Activated CD4-positive, alpha-beta T cell treated with anti-CD3 and anti-CD28 coated beads, Interleukin-2, amount 50 U/mL, for 48 hours (primary cell): ENCODE results near the gene CACNB4.
"Not testable (repeated sequence)": the region's sequence is repeated elsewhere in the genome, so short reads cannot be mapped to it uniquely, and the experiment has no call there.

Experiments used
- DNase-seq, 2 experiments: peaks; one replicate each; pipeline ENCODE4 v3.0.0-alpha.2; 2020

The CACNB4 gene

DNA sequence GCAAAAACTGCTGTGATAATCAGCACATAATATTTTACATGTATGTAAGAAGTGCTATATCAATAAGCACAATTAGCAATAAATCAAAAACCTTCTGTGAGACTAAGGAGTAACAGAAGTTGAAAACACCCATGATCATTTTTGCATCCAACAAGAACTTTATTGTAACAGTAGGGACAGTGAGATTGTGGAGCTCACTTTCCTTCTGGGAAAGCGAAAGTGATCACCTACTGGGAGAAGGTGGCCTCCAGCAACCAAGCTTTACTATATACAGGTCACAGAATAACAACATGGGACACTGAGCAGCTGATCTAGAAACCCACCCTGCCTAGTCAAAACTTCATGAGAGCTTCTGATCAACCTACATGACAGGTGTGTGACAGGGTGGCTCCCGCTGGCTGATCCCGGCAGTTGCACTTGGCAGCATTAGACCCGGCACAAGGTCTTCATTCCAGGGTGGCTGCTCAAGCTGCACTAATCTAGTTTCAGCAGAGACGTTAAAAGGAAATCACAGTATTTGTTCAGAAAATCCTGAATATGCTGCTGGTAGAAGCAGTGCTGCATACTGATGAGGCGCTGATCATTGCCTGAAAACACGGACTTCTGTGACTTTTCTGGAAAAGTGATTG, 207.2 kb downstream of the CACNB4 start:
- DNase-seq = no peak

DNA sequence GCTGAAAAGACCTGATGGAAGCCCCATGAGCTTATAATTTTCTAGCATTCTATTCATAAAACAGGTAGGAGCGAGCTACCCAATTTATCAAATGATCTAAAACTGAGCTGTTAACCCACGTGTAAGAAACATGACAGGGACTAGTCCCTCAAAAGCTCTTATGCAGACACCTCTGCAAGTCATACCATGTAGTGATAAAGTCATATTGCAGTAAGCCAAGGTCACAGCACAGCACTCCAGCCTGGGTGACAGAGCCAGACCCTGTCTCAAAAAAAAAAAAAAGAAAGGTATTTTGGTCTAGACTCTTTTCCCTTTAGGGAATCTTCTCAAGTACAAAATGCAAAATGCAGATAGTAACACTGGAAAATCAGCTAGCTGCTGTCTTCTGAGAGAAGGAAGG, 211.7 kb downstream of the CACNB4 start:
- no peak for DNase-seq

DNA sequence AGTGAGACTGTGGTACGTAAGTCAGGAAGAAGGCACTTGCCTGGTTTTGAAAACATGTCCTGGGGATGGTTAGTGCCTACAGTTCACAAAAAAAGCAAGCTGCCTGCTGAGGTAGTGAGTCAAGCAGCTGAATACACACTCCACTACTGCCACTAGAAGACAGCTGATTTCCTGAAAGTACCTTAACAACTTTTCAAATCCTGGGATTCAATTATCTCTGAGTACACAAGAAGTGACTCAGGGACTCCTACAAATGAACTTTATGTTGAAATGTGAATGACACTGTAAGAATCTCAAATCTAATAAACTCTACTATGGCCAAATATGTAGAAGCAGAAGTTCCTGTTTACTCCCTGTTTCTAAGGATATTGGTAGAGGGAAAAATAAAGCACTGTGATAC, 212.6 kb downstream of the CACNB4 start:
- DNase-seq = no peak

DNA sequence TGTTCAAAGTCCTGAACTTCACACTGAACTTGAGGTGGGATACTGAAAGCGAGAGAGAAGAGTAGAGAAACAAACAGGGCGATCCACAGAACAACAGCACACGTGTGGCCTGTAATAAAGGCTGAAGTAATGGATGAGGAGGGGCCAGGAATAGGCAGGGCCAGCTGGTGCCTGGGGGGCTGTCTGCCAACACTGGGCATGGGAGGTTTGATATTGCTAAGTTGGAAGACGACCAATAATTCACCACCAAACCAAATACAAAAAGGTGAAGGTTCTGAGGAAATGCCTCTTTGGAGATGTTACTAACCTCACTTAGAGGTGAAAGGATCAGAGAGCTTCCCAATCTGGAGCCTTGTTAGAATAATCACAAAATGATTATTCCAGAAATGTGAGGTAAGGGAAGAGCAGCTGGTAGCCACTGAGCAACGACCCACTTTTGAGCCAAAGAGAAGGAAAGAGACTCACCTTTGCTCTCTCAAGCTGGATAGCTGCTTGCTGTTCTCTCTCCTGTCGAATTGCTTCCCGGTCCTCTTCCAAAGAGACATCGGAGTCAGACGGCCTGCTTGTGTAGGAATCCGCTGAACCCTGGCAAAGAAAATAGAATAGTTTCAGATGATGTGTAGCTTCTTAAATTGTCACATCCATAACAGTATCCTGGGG, 215.9 kb downstream of the CACNB4 start:
- no peak for DNase-seq

DNA sequence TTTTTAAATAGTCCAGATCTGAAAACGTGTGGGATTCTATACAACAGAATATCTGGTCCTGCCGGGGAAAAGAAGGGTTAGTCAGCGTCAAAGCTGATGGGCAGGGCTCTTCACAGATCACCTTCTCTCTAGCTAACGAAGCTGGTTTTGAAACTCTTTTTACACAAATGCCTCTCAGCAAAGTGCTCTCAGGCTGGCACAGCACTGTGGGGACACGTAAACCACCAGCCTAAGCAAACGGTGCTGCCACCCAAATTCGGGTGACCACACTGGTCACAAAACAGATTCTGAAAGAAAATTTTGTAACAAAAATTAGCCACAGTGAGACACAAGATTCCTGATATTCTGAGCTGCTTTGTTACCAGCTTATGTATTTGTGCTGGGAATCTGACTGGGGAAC, 217.5 kb downstream of the CACNB4 start:
- DNase-seq = no peak

DNA sequence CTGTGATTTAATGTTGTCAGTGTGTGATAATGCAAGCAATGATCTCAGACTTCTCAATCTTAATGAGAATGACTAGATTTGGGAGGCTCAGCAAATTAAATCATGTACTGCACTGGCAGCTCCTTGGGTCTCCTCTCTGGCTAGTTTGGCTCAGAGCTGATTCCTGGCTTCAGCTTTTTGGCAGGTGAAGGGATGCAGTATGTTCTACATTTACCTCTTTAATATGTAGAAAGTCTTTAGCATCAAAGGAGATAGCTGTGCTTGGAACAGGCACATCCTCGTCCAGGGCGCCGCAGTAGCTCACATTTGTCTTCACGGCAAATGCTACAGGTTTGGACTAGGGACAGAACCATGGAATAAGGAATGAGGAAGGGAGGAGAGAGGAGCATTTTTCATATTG, 218.3 kb downstream of the CACNB4 start:
- no peak for DNase-seq

DNA sequence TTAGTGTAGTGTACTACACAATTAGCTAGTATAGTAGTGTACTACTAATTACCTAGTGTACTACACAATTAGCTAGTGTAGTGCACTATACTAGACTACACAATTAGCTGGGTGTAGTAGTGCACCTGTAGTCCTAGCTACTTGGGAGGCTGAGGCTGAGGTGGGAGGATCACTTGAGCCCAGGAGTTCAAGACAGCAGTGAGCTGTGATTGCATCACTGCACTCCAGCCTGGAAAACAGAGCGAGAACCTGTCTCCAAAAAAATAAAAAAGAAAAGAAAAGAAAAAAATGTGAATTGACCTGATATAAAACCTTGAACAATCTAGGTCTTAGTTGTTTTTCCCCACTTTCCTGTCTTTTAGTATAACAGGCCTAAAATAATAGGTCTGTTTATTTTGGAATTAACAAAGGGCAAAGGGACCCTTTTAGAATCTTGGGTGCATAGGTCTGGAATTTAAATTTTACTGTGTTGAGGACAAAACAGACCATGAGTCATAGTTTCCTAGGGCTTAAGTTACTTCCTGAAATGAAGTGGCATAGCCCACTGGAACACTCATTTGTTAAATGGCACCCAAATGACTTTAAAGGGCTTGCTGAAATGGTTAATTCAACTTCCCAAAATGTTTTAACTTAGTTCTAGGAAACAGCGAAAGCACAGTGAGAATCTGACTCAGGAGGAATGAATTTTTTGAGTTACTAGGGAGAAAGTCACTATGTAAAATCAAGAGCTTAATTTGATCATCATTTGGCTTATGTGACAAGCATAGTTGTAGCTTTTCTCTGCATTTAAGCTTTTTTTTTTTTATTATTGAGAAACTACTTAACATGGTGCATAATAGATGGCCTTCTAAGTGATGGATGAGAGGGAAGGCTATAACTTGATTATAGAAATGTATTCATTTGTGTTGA, 219.9 kb downstream of the CACNB4 start:
- no peak for DNase-seq

DNA sequence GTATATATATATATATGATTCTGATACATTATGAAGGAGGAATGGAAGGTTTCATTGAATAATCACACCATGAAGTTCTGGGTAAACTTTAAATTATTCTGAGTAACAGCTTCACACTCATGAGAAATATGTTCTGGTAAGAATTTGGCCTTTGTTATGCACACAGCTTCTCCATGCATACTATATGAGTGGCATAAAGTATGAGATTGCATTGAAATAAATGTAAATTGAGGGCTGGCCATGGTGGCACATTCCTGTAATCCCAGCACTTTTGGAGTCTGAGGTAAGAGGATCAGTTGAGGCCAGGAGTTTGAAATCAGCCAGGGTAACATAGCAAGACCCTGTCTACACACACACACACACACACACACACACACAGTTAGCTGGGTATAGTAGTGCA, 220.6 kb downstream of the CACNB4 start:
- no peak for DNase-seq

DNA sequence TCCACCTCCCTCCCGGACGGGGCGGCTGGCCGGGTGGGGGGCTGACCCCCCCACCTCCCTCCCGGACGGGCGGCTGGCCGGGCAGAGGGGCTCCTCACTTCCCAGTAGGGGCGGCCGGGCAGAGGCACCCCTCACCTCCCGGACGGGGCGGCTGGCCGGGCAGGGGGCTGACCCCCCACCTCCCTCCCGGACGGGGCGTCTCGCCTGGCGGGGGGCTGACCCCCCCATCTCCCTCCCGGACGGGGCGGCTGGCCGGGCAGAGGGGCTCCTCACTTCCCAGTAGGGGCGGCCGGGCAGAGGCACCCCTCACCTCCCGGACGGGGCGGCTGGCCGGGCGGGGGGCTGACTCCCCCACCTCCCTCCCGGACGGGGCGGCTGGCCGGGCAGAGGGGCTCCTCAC, 223.2 kb downstream of the CACNB4 start:
- not testable (repeated sequence) for DNase-seq

DNA sequence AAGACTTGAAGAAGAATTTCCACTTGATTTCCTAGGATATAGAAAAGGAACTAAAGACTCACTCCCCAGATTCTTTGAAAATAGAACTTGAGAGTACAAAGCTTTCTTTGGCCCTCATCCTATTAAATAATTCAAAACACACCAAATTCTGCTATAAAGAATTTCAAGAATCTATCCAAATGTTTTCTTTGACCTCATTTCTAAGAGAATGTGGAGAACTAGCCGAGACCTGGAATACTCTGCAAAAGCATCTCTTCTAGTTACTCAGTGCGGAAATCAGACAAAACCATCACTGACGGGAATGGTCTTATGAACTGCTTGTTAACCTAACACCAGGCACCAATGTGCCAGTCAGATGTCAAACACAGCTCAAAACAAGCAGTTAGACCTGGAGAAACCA, 226.4 kb downstream of the CACNB4 start:
- DNase-seq = no peak

DNA sequence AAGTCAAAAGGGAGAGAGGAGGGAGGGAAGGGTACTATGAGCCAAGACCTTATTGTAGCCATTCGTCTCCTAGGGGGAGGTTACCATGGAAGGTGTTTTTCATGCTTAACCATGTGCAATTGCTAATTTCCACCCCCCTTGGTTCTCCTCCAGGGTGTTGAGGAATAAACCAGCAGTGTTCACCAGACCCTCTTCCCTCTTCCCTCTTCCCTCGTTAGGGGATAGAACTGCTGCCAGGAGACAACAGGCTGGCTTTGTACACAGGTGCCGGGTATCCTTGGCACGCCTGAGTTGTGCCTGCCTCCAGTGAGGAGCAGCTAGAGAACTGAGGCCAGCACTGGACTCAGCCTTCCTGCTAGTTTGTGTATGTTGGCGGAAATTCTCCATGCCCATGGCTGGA, 229.6 kb downstream of the CACNB4 start:
- no peak for DNase-seq

DNA sequence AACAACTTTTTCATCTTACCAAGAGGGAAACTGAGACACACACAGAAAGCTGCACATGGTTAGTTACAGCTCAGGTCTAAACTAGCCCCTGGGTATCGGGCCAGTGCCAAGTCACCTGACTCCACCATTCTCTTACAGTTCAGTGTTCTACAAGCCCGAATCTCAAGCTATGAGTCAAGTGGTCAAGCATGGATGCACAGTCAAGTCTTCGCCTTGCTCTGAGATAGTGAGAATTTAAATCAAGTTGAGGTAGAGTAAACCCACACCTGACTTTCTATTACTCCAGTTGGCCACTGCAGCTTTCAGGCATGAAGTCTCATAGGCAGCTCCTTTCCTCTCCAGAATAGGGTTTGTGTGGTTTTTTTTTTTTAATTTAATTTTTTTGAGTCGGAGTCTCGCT, 236.1 kb downstream of the CACNB4 start:
- DNase-seq = no peak

DNA sequence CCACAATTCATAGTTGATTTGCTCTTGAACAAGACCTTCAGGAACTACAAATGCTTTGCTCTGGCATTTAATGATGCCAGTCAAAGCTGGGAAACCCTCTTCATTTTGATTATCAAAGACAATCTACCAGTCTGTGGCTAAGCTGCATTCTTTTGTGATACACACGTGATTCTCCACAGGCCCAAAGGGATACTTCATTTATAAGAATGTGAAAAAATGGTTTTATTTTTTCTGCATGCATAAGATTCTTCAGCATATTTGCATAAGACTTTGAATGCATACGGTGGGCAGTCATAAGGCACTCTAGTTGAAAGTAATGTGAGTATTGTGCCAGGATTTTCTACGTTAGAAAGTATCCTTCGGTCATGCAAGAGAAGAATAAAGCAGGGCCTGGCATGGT, 237.7 kb downstream of the CACNB4 start:
- no peak for DNase-seq

DNA sequence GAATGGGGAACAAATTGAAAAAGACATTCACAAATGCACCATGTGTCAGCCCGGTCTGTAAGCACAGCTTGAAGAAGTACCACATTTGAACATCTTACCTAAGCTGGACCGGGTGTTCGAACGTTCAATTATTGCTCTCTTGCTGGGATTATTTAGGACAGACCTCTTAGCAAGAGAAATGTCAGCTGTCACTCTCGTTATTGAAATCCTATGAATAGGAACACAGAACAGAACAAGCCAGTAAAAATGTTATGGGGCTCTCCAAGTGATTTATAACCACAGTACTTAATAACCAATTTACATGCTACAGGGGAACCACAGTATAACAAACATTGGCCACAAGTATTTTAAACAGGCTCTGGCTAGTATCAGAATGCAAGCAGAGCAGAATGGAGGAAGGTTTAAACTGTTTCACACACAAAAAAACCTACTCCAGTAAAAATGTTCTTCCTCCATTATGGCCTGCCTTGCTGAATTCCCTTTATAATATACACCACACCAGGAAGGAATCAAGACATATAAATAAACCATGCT, 238.2 kb downstream of the CACNB4 start:
- DNase-seq = no peak

DNA sequence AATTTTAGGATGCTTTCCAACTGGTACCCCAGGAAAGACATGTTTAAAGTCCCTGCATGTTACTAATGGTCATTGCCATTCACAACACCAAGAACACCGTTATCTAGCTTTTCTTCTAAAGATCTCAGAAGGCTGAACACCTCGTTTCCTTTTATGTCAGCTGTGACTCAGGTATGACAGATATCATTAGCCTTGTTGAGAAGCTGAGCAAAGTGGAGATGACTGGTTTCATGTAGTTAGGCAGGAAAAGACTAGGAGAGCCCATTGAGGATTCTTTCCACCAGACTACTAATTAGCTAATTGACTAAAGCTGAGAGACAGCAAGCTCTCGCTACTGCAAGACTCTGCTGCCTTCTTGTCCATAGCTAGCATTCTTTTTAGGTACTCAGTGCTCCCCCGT, 238.6 kb downstream of the CACNB4 start:
- DNase-seq = no peak

DNA sequence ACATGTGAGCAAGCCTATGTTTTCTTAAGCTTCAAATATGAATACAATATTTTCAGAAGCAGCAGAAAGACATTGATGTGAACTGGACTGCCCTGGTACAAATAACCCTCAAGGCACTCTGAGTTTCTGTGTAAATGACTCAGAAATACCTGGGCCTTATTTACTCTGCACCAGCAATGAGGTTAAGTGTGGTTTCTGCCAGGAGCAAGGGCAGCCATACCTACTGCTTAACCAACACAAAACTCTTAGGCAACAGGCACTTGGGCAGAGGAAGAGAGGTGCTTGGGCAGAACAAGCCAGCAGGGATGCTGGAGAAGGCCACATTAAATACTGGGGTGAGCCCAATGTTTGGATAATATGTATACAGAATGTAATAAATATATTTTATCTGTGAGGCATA, 241.2 kb downstream of the CACNB4 start:
- no peak for DNase-seq

DNA sequence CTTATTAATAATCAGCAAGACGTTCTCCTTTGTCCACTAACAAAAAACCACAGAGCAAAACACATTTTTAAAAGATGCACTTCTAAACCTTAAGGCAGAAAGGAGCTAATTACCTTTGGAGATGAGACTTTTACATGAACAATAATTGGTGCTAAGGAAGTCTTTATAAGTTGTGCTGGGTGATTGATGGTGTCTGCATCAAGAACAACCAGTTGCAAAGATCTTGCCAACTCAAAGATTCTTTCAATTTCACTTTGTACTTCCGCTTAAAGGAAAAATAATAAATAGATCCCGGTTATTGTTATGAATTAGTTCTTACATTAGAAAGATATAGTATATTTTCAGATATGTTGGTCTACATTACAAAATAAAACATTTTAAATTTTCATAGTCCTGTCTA, 243.7 kb downstream of the CACNB4 start:
- DNase-seq = no peak

DNA sequence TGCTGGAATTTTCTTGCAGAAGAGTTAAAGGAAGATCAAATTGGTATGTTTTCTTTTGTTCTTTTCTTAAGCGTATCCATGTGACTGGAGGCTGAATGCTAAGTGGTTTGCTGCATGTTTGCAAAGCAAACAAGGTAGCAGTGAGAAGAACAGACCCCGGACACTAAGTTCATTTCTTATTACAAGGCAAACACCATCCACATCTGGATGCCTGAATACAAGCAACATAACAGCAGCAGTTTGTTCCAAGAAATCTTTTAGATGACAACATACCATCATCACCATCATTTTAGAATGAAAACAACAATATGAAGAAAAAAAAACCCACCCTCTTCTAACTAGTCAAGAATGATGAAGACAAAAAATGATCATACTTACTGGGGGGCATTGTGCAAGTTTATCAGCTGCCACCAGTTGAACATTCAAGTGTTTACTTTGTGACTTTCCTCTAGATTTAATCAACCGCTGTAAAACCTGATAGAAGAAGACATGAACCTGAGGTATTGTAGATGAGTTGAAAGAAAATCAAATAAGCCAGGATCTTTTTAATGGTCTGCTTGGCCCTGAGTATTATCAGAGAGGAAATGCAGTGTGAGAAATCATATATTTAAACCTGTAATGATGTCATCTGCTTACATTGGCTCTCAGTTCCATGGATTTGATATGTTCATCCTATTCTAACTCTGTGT, 245.6 kb downstream of the CACNB4 start:
- DNase-seq = no peak

DNA sequence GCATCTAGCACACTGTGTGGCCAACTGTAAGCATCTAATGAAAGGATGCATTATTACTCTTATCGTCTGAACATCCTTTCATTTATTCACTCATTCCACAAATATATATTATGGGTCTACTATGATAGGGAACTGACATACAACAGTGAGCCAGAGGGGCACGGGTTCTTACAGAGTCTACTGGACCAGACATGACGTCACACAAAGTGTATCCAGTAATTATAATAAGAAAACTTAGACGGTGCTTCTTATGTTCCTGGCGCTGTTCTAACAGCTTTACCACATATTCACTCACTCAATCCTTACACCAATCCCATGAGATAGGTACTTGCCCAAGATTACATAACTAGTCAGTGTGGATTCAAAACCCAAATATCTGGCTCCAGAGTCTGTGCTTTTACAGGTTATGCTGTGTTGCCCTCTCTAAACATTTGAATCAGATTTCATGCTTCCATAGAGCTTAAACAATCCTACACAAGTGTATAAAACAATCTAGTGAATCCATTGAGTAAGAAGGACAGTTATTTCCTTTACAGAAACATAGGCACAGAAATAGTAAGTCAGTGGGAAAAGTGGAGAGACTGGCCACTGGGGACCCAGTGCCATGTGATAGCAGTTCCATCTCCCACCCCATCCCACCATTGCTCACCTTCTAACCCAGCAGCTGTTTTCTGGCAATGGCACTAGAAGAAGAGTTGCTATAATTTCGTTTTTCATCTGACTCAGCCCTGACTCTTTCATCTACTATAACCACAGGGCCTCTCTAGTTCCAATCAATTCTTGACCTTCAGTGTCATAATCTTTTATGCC, 246.4 kb downstream of the CACNB4 start:
- DNase-seq = no peak

DNA sequence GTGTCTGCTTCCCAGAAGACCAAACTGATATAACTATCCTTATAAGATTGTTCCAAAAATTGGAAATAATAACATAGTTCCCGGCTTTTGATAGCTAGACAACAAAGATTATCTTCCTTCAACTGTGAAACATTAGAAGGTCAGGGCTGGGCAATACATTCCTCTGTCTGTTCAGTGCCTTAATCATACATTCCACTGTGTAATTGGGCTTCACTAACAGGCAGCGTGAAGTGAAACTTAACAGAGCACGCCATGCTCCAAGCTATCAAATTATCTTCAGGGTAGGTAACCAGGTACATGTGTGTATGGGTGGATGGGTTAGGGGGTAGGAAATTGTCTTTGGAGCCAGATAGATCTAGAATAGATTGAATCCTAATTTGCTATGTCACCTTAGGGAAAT, 247.1 kb downstream of the CACNB4 start:
- DNase-seq = no peak

DNA sequence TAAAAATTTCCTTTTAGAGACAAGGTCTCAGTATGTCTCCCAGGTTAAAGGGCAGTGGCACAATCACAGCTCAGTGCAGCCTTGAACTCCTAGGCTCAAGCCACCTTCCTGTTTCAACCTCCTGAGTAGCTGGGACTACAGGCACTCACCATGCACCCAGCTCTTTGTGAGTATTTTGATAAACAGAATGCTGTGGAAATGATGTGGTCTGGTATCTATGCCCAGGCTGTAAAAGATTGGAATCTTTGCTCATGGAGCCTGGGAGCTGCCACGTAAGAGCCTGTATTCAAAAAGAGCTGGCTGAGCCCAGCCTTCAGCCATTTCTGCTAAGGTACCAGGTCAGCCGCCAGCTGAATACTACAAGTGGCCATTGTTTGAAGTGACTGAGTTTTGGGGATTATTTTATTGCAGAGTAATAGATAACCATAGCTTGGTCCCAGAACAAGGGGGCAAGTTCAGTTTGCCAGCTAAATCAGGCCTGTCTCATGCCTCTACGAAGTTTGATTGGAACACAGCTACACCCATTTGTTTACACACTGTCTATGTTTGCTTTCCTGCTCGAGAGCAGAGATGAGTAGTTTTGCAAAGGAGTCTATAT, 249.3 kb downstream of the CACNB4 start:
- DNase-seq = no peak

DNA sequence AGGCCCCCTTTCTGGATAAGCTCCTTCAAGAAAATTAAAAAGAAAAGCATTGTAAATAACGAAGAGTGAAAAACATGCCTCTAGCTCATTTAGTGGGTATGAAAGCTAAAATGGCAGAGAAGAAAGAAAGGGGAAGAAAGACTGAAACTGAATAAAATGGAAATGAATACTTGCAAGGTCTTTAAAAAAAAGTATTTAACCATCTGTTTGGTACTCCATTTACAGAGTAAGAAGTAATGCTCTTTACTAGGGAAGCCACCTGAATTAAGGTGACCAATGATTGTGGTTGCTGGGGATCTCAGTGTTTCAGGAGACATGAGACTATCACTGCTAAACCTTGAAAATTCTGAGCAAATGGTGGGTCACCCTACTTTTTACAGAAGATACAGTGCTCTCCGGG, 253.0 kb downstream of the CACNB4 start:
- DNase-seq = no peak
